K562 (cell line): ENCODE results near the gene UQCR11. TPM values are rescaled to one million over a fixed set of nuclear protein-coding genes. Genes with fewer than 3 reads are reported as not detected.
A peak's percentile ranks its signal among the peaks of the same experiment; 100 is the strongest.

Experiments
- ATAC-seq: fragments of 200-7000 bp; cut with Tn5 transposase; 3 replicates; pipeline ENCODE4 v1.9.1; 2020; ENCODE audit warnings: moderate library complexity
- BruUV-seq: library from RNA; stranded (reverse); fragments of 400-500 nt; replicated peaks from 2 replicates; lab custom pipeline; 2021; lab: Mats Ljungman, UMichigan
- CTCF ChIA-PET: fragments of 300-600 bp; formaldehyde crosslinking; extraction: SDS; loops from one replicate; lab custom pipeline; 2021; ENCODE audit warnings: low intra/inter-chr PET ratio; lab: Yijun Ruan, JAX
- POLR2A ChIA-PET: fragments of 300-600, 350-650 bp; sonication (Branson Sonifier 250); formaldehyde crosslinking; extraction: SDS; loops from one replicate; lab custom pipeline; 2021; ENCODE audit warnings: antibody characterized with exemption, inconsistent platforms; lab: Yijun Ruan, JAX
- DNase-seq, 4 experiments: peaks; one replicate each; pipeline versions ENCODE4 v3.0.0 to v3.0.0-alpha.2; 2011 to 2018; ENCODE audit warnings: low spot score in 3 of 4, mixed read lengths in 3 of 4; ENCODE audit errors: extremely low read depth in 1 of 4
- FAIRE-seq: peaks from 2 replicates; lab custom pipeline; 2011; peaks lifted over from hg19 to GRCh38; lab: Jason Lieb, UNC
- H2AFZ ChIP-seq: 2 replicates; pipeline ENCODE4 v1.6.0; 2011; ENCODE audit warnings: low read depth, low read length, control low read depth, inconsistent platforms
- H3K27ac ChIP-seq: fragments of 200-600 bp; 3 replicates; pipeline ENCODE4 v1.8.0; 2011; ENCODE audit warnings: low read depth, mild to moderate bottlenecking, control low read depth, inconsistent platforms, low read length, moderate library complexity, mixed read lengths; ENCODE audit errors: extremely low read depth
- H3K27me3 ChIP-seq, 2 experiments: fragments of 300-600 bp in 1 of 2; 2 replicates in 1 of 2; 3 replicates in 1 of 2; pipeline versions ENCODE4 v1.6.0 to v1.8.0; 2011; ENCODE audit warnings: inconsistent platforms in 2 of 2, low read length in 2 of 2, mild to moderate bottlenecking in 1 of 2, mixed read lengths in 1 of 2, moderate library complexity in 1 of 2; ENCODE audit not compliant: control insufficient read depth in 2 of 2, insufficient read depth in 2 of 2
- H3K36me3 ChIP-seq: fragments of 300-600 bp; 3 replicates; pipeline ENCODE4 v1.8.0; 2011; ENCODE audit warnings: mild to moderate bottlenecking, low read length, inconsistent platforms; ENCODE audit not compliant: control insufficient read depth, insufficient read depth
- H3K4me1 ChIP-seq, 2 experiments: fragments of 200-600 bp in 1 of 2; replicated peaks in 1 of 2; 2 replicates in 1 of 2; 3 replicates in 1 of 2; pipeline versions ENCODE4 v1.5.1 to v1.8.0; 2011; ENCODE audit warnings: inconsistent platforms in 2 of 2, low read length in 2 of 2, mild to moderate bottlenecking in 1 of 2, mixed read lengths in 1 of 2, moderate library complexity in 1 of 2; ENCODE audit not compliant: control insufficient read depth in 2 of 2, insufficient read depth in 2 of 2
- H3K4me2 ChIP-seq: 2 replicates; pipeline ENCODE4 v1.6.1; 2011; ENCODE audit warnings: low read length, control low read depth, inconsistent platforms, mixed read lengths; ENCODE audit not compliant: insufficient read depth
- H3K4me3 ChIP-seq: fragments of 200-600 bp; sonication (generic), shearing (Covaris generic); 2 replicates; pipeline ENCODE4 v1.5.1; 2016; ENCODE audit warnings: control low read depth, inconsistent platforms
- H3K79me2 ChIP-seq: fragments of 200-600 bp; 3 replicates; pipeline ENCODE4 v1.8.0; 2011; ENCODE audit warnings: low read length, inconsistent platforms; ENCODE audit not compliant: control insufficient read depth, insufficient read depth
- H3K9ac ChIP-seq, 2 experiments: 2 replicates each; pipeline versions ENCODE4 v1.6.0 to v1.6.1; 2011; ENCODE audit warnings: low read depth in 2 of 2, low read length in 2 of 2, control low read depth in 1 of 2, inconsistent platforms in 1 of 2, mild to moderate bottlenecking in 1 of 2, mixed read lengths in 1 of 2; ENCODE audit not compliant: insufficient read depth in 1 of 2
- H3K9me1 ChIP-seq: one replicate; pipeline ENCODE4 v1.6.0; 2011; ENCODE audit warnings: inconsistent platforms, mild to moderate bottlenecking, low read length, moderate library complexity; ENCODE audit not compliant: control insufficient read depth, insufficient read depth
- H3K9me3 ChIP-seq: replicated peaks from 2 replicates; pipeline ENCODE4 v1.5.1; 2011; ENCODE audit warnings: low read depth, low read length, inconsistent platforms; ENCODE audit not compliant: control insufficient read depth, insufficient read depth
- H4K20me1 ChIP-seq: replicated peaks from 2 replicates; pipeline ENCODE4 v1.6.1; 2011; ENCODE audit warnings: low read length, inconsistent platforms, mixed read lengths; ENCODE audit not compliant: control insufficient read depth, insufficient read depth
- ETV6 ChIP-seq, 3 experiments: fragments of 150-350 bp in 1 of 3; sonication (generic) in 1 of 3; formaldehyde crosslinking in 1 of 3; IDR thresholded peaks; 2 replicates each; pipeline versions ENCODE4 v1.6.1 to v1.8.0; 2014 to 2022; ENCODE audit warnings: borderline replicate concordance in 2 of 3, low read depth in 2 of 3, antibody characterized with exemption in 1 of 3, low read length in 1 of 3, mild to moderate bottlenecking in 1 of 3, missing genetic modification reagents in 1 of 3
- GABPB1 ChIP-seq: sonication (generic); formaldehyde crosslinking; IDR thresholded peaks from 2 replicates; pipeline ENCODE4 v1.8.0; 2022; ENCODE audit warnings: mild to moderate bottlenecking, missing genetic modification reagents
- HLTF ChIP-seq: fragments of 450-650 bp; IDR thresholded peaks from 2 replicates; pipeline ENCODE4 v1.6.1; 2016
- POLR2G ChIP-seq: fragments of 200-400 bp; formaldehyde crosslinking; IDR thresholded peaks from 2 replicates; pipeline ENCODE4 v1.6.1; 2017; ENCODE audit warnings: low read depth, mild to moderate bottlenecking, antibody characterized with exemption, low read length, moderate library complexity
- SAFB ChIP-seq: fragments of 200-400 bp; formaldehyde crosslinking; IDR thresholded peaks from 2 replicates; pipeline ENCODE4 v1.6.1; 2017; ENCODE audit warnings: low read depth, low read length, borderline replicate concordance
- SAP30 ChIP-seq: fragments of 200-600 bp; sonication (generic); IDR thresholded peaks from 2 replicates; pipeline ENCODE4 v1.6.1; 2012; ENCODE audit warnings: borderline replicate concordance, low read depth, mild to moderate bottlenecking, moderate library complexity, low read length, control low read depth, inconsistent platforms; ENCODE audit not compliant: insufficient read depth, poor library complexity, severe bottlenecking
- SRSF9 ChIP-seq: fragments of 200-400 bp; formaldehyde crosslinking; IDR thresholded peaks from 2 replicates; pipeline ENCODE4 v1.6.1; 2017; ENCODE audit warnings: low read depth, low read length, borderline replicate concordance
- ZNF263 ChIP-seq: sonication (generic); formaldehyde crosslinking; IDR thresholded peaks from 2 replicates; pipeline ENCODE4 v1.8.0; 2022; ENCODE audit warnings: mild to moderate bottlenecking, missing genetic modification reagents, borderline replicate concordance
- WGBS: fragments of 100-300 bp; shearing (Covaris generic); methylation state at CpG from one replicate; pipeline ENCODE4 v1.1.6; 2016; ENCODE audit warnings: low coverage, mixed read lengths; ENCODE audit not compliant: insufficient coverage; ENCODE audit errors: missing lambda C conversion rate; 5-methylcytosine and 5-hydroxymethylcytosine counted together
- in situ Hi-C: fragments of 300-500 bp; cut with MboI; formaldehyde crosslinking; loops from 4 replicates; pipeline ENCODE4 v1.15.0; 2018; ENCODE audit warnings: inconsistent platforms, mixed read lengths
- intact Hi-C: fragments of 100-400 bp; cut with micrococcal nuclease; formaldehyde crosslinking; loops from 2 replicates; pipeline ENCODE4 v1.14.2; 2022
- polyA plus RNA-seq, 8 experiments: library from polyadenylated mRNA; depleted of rRNA in 4 of 8; stranded (reverse) in 5 of 8; unstranded in 3 of 8; fragments of >200 nt; fragmentation: Nextera tagmentation in 2 of 8; fragmentation: Illumina TruSeq in 1 of 8; extraction: Ambion mirVana in 2 of 8; extraction: Trizol in 1 of 8; gene quantifications; 2 replicates each; pipeline versions ENCODE4 v1.2.1 to v1.2.3, GENCODE V29; 2011 to 2014; ENCODE audit warnings: inconsistent platforms in 1 of 8, missing spikeins in 1 of 8
- total RNA-seq, 7 experiments: library from RNA; depleted of rRNA in 6 of 7; stranded (reverse); fragments of >200 nt in 6 of 7; fragmentation: Illumina TruSeq in 2 of 7; extraction: Trizol in 2 of 7; gene quantifications; 2 replicates each; pipeline versions ENCODE4 v1.2.1 to v1.2.3, GENCODE V29; 2011 to 2021; ENCODE audit warnings: low replicate concordance in 1 of 7
- TF ChIP-seq, protein P1 (sequence below): sonication (generic); formaldehyde crosslinking; IDR thresholded peaks from 2 replicates; pipeline ENCODE4 v1.8.1; 2023; ENCODE audit warnings: mild to moderate bottlenecking, missing genetic modification reagents

The UQCR11 gene
- total and polyA plus RNA-seq, 9 of the 15 experiments (the other 6 are each of a cell fraction or from before 2014, with no cell fraction given) = 57.6 to 394 (median 259) TPM

DNA sequence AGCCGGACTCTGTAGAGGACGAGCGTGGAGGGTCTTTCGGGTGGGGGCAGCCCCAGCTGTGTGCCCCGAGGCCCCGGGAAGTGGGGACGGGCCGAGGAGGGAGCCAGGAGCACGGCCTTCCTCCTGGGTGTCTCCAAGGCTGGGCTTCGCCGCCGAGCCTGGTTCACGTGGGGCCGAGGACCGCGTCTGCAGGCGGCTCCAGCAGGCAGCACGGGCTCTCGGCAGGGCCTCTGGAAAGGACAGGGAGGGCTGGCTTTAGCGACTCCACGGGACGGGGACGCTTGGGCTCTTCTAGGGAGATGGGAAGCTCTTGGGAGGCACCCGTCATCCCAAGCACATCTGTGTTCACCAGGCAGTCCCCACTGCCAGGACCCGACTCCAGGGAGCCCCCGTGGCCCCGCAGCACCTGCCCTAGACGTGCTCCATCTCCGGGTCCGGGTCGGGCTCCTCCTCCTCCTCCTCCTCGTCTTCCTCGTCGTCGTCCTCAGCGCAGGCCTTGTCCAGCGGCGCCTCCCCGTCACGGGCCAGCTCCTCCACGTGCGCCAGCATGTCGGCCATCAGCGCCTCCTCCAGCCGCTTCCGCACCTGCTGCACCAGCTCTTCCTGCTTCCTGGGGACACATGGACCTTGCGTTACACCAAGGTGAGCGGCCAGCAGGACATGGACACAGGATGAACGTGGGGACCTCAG lies 27.2 kb downstream of the UQCR11 start:
- POLR2A ChIA-PET = interaction anchor here (4.0 kb wide), 1 partner anchor 12 kb away, joined by 40 read pairs; the partner anchor contains the start of gene MBD3
- Histone ChIP-seq H2AFZ (no peak overlapping the region), H3K9ac (peak overlapping the region in 1 of 2 experiments; percentile 14; a peak in 1 of 4 replicates), H4K20me1 (no peaks in the 10 kb centered on the region; the same call in 1 of the 2 replicates), H3K36me3 (peaks cover 66% of the 10 kb centered on the region; the same call in 2 of the 3 replicates), H3K4me2 (no peak overlapping the region), H3K4me3 (no peak overlapping the region), H3K9me1 (no peaks in the 10 kb centered on the region), H3K79me2 (no peaks in the 10 kb centered on the region), H3K27ac (no peak overlapping the region), H3K4me1 (peaks cover 7 to 51% of the 10 kb centered on the region in 2 experiments; a peak in 3 of 5 replicates), H3K27me3 (no peaks in the 10 kb centered on the region), H3K9me3 (no peaks in the 10 kb centered on the region)
- in situ Hi-C loops (no loop called here), intact Hi-C loops (no loop called here)
- TF ChIP-seq GABPB1 (CRISPR knock-in tag) = no peak
- no peak for TF ChIP-seq HLTF
- TF ChIP-seq POLR2G = peak; percentile 10
- TF ChIP-seq SAFB = no peak
- TF ChIP-seq SRSF9 = no peak
- TF ChIP-seq, protein P1, sequence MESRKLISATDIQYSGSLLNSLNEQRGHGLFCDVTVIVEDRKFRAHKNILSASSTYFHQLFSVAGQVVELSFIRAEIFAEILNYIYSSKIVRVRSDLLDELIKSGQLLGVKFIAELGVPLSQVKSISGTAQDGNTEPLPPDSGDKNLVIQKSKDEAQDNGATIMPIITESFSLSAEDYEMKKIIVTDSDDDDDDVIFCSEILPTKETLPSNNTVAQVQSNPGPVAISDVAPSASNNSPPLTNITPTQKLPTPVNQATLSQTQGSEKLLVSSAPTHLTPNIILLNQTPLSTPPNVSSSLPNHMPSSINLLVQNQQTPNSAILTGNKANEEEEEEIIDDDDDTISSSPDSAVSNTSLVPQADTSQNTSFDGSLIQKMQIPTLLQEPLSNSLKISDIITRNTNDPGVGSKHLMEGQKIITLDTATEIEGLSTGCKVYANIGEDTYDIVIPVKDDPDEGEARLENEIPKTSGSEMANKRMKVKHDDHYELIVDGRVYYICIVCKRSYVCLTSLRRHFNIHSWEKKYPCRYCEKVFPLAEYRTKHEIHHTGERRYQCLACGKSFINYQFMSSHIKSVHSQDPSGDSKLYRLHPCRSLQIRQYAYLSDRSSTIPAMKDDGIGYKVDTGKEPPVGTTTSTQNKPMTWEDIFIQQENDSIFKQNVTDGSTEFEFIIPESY (CRISPR knock-in tag) = peak; percentile 80
- TF ChIP-seq ETV6 (IDR thresholded peaks at IDR 0.05; ENCODE audit: borderline replicate concordance in 1 of 2, low read depth in 2 of 2, low read length in 1 of 2) = no peak
- TF ChIP-seq ETV6 (CRISPR knock-in tag; IDR thresholded peaks at IDR 0.05; ENCODE audit: borderline replicate concordance) = no peak
- 0 out of 2 replicates have a peak, but pooled peaks have one; percentile 5 for TF ChIP-seq ZNF263 (CRISPR knock-in tag)
- TF ChIP-seq SAP30 = no peak
- 85% methylated on average over 33 of the region's 49 CpGs for WGBS
- CTCF ChIA-PET = no interaction called here
- peak in 1 of 4 experiments; percentile 4 for DNase-seq
- no peak for ATAC-seq
- no peak for FAIRE-seq
- no TSS peak for BruUV-seq
